HepG2 (cell line): ENCODE measurements around the gene BACH2.

Experiments used
- KAT8 ChIP-seq: IDR thresholded peaks from 2 replicates; pipeline ENCODE4 v1.6.1; 2016; ENCODE audit warnings: missing genetic modification reagents, missing compliant biosample characterization
- KDM5A ChIP-seq: fragments of 200-600 bp; sonication (generic); IDR thresholded peaks from 2 replicates; pipeline ENCODE4 v1.7.0; 2018; ENCODE audit warnings: antibody characterized with exemption, mild to moderate bottlenecking, low read length, borderline replicate concordance
- MTA3 ChIP-seq: sonication (generic); formaldehyde crosslinking; IDR thresholded peaks from 2 replicates; pipeline ENCODE4 v1.4.0; 2020; ENCODE audit warnings: missing genetic modification reagents
- NCOA1 ChIP-seq: sonication (generic); formaldehyde crosslinking; IDR thresholded peaks from 2 replicates; pipeline ENCODE4 v1.9.0; 2021; ENCODE audit warnings: missing genetic modification reagents
- TF ChIP-seq, protein P1 (sequence below): sonication (generic); formaldehyde crosslinking; IDR thresholded peaks from 2 replicates; pipeline ENCODE4 v1.4.0; 2020; ENCODE audit warnings: missing genetic modification reagents

DNA sequence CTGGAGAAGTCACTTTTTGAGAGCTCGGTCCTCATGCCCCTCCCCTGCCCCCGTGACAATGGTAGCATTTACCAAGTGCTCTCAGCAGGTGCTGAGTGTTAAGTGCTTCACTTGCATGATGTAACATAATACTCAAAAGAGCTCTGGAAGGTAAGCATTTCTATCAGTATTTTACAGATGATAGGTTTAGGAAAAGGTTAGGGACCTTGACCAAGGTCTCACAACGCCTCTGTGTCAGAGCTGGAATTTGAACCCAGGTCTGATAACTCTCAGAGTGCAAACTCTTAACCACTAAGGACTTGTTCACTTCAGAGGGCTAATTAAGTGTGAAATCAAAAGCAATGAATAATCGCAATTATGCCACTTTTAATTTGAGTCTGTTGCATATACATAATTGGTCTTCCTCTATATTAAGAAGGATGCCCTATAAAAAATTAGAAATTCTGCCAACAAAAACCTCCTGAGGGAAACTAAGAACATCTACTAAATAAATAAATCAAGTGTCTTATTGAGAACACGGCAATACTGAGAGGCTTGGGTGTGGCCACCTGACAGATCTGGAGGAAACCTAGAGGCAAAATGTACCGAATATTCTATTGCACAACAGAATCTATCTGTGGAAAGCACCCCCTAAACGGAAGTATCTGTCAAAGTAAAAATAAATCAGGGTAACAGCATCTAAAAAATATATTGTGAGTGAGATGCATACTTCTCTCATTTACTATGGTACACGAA is 109.8 kb downstream of the BACH2 start:
- no peak for TF ChIP-seq KDM5A
- no peak for TF ChIP-seq KAT8 (CRISPR knock-in tag)
- no peak for TF ChIP-seq MTA3 (CRISPR knock-in tag)
- TF ChIP-seq, protein P1, sequence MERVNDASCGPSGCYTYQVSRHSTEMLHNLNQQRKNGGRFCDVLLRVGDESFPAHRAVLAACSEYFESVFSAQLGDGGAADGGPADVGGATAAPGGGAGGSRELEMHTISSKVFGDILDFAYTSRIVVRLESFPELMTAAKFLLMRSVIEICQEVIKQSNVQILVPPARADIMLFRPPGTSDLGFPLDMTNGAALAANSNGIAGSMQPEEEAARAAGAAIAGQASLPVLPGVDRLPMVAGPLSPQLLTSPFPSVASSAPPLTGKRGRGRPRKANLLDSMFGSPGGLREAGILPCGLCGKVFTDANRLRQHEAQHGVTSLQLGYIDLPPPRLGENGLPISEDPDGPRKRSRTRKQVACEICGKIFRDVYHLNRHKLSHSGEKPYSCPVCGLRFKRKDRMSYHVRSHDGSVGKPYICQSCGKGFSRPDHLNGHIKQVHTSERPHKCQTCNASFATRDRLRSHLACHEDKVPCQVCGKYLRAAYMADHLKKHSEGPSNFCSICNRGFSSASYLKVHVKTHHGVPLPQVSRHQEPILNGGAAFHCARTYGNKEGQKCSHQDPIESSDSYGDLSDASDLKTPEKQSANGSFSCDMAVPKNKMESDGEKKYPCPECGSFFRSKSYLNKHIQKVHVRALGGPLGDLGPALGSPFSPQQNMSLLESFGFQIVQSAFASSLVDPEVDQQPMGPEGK (CRISPR knock-in tag), result no peak
- no peak for TF ChIP-seq NCOA1 (CRISPR knock-in tag)
